Epithelial cell of esophagus (primary cell): ENCODE measurements around the gene INS.
"Not testable (repeated sequence)": the region's sequence is repeated elsewhere in the genome, so short reads cannot be mapped to it uniquely, and the experiment has no call there.

Source experiments
- DNase-seq: peaks from one replicate; pipeline ENCODE4 v3.0.0; 2010; ENCODE audit warnings: low read depth
- H3K4me3 ChIP-seq: 2 replicates; pipeline ENCODE4 v1.5.1; 2011; ENCODE audit warnings: mild to moderate bottlenecking, low read length, control low read depth
- TF ChIP-seq, protein P1 (sequence below): IDR thresholded peaks from 2 replicates; pipeline ENCODE4 v1.5.1; 2011; ENCODE audit warnings: low read depth, mild to moderate bottlenecking, low read length, control low read depth, inconsistent platforms; ENCODE audit not compliant: insufficient read depth; ENCODE audit errors: missing control alignments

The INS gene

DNA sequence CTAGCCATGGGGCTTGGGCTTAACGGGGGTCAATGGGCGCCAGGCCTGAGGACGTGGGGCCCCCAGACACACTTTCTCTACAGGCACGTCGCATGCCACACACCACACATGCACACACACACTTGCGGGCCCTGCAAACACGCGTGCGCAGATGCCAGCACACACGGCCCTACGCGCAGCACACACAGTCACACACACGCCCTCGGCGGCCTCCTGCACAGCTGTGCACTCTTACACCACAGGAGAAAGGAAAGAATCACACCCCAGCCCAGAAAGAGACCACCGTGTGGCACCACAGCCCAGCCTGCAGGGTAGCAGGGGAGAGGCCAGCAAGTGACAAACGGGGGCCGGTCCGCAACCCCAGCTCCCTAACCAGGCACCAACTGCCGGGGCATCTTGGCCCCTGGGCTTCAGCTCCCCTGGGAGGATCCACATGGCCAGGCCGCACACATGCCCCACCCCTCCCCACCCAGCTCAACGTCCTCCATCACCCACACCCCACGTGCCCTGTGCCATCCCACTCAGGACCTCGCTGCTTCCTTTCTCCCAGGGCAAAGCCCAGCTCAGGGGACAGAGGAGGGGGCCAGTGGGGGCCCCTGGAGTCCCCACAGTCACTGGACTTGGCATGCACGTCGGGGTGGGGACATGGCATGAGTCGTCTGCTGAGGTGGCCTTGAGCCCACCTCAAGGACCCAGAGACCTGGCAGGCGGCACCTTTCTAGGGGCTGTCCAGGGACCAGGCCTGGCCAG is 36.9 kb upstream of the INS start:
- DNase-seq: no peak
- TF ChIP-seq, protein P1, sequence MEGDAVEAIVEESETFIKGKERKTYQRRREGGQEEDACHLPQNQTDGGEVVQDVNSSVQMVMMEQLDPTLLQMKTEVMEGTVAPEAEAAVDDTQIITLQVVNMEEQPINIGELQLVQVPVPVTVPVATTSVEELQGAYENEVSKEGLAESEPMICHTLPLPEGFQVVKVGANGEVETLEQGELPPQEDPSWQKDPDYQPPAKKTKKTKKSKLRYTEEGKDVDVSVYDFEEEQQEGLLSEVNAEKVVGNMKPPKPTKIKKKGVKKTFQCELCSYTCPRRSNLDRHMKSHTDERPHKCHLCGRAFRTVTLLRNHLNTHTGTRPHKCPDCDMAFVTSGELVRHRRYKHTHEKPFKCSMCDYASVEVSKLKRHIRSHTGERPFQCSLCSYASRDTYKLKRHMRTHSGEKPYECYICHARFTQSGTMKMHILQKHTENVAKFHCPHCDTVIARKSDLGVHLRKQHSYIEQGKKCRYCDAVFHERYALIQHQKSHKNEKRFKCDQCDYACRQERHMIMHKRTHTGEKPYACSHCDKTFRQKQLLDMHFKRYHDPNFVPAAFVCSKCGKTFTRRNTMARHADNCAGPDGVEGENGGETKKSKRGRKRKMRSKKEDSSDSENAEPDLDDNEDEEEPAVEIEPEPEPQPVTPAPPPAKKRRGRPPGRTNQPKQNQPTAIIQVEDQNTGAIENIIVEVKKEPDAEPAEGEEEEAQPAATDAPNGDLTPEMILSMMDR: no peak
- H3K4me3 ChIP-seq: no peak overlapping the region

DNA sequence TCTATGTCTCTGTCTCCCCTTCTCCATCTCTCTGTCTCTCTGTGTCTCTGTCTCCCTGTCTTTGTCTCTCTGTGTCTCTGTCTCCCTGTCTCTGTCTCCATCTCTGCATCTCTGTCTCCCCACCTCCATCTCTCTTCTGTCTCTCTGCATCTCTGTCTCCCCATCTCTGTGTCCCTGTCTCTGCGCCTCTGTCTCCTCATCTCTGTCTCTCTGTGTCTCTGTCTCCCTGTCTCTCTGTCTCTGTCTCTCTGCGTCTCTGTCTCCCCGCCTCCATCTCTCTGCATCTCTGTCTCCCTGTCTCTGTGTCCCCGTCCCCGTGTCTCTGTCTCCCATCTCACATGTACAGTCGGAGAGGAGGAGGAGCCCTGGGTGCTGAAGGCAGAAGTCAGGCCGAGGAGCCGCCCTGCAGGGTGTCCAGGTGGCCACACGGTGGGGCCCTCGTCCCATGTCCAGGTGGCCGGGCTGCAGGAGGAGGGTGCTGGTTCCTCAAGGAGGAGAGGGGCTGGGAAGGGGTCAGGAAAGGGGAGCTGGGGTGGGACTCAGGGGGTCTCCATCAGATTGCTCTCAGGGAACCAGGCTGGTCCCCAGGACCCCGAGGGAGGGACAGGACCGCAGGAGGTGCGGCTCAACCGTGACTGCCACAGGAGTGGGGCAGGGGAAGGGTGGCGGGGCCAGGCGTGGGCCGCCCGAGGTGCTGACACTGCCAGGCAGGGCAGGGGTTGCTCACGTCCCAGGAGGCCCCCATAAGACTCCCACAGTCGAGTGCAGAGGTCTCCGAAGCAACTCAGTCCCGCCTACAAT is 36.2 kb upstream of the INS start:
- no peak overlapping the region for H3K4me3 ChIP-seq
- DNase-seq: peak; percentile 78
- TF ChIP-seq, protein P1: peak; percentile 90

DNA sequence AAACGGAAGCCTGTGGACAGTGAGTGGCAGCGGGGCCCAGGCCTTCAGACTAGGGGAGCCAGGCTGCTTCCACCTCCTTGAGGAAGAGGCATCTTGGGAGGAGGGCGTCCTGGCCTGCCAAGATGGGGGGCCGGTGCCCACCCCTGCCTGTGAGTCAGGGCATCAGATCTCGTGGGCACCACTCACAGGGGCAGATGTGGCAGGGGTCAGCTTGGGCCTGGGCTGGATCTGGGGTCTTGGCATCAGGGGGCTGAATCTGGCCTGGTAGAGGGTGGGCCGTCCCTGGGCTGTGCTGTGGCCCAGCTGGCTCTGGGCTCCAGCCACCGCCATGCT is 34.7 kb upstream of the INS start:
- no peak for DNase-seq
- TF ChIP-seq, protein P1: no peak
- no peak overlapping the region for H3K4me3 ChIP-seq

DNA sequence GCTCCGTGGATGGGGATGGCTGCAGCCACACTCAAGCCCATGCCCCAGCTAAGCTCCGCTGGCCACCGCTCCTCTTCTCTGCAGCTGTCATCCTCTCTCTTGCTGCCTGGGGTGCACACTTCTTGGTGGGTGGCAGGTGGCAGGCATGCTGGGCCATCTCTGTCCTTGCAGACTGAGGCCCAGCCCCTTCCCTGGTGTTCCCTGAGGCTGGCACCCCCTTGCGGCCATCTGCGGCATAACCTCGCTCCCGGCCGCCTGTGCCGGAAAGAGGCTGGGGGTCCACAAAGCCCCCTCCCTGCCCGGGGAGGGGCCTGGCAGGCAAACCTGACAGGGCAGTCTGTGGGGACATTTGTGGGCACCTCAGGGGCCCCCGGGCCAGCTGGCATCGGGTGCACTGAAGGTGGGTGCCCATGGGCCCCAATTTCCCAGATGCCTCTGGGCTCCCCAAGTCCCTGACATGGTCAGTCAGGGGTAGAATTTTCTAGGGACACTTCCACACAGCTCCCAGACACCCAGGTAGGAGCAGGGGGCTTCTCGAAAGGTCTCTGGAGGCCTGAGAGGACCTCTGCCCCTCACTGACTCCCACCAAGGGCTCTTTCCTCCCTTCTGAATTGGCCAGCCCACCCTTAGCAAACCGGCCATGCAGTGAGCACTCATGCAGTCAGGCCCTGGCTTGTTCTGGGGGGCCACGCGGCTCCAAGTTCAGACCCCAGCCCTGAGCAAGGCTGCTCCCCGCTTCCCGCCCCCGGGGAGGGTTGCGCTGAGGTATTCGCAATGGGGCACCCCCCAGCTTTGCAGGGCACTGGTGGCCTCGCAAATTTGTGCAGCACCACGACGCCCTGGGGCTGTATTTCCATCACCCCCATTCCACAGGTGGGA is 34.1 kb upstream of the INS start:
- TF ChIP-seq, protein P1: peak; percentile 89
- H3K4me3 ChIP-seq: no peak overlapping the region
- DNase-seq: peak; percentile 36

DNA sequence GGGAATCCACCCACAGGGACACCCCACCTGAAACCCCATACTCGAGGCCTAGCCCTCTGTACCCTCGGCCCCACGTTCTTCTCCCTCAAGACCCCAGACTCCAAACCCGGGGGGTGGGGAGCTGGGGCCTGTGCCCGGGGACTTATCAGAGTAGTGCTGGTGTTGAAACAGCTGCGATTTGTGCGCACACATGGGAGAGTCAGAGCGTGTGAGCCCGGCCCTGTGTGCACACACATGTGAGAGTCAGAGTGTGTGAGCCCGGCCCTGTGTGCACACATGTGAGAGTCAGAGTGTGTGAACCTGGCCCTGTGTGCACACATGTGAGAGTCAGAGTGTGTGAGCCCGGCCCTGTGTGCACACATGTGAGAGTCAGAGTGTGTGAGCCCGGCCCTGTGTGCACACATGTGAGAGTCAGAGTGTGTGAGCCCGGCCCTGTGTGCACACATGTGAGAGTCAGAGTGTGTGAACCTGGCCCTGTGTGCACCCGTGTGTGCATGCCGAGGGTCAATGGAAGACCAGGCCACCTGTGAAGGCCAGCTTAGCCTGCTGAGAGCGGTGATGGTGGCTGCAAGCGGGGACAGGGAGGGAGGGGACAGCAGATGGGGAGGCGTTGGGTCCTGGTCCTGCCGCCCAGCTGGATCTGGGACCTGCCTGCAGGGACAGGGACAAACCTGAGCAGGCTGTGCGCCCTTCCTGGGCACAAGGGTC is 33.0 kb upstream of the INS start:
- not testable (repeated sequence) for H3K4me3 ChIP-seq, DNase-seq

DNA sequence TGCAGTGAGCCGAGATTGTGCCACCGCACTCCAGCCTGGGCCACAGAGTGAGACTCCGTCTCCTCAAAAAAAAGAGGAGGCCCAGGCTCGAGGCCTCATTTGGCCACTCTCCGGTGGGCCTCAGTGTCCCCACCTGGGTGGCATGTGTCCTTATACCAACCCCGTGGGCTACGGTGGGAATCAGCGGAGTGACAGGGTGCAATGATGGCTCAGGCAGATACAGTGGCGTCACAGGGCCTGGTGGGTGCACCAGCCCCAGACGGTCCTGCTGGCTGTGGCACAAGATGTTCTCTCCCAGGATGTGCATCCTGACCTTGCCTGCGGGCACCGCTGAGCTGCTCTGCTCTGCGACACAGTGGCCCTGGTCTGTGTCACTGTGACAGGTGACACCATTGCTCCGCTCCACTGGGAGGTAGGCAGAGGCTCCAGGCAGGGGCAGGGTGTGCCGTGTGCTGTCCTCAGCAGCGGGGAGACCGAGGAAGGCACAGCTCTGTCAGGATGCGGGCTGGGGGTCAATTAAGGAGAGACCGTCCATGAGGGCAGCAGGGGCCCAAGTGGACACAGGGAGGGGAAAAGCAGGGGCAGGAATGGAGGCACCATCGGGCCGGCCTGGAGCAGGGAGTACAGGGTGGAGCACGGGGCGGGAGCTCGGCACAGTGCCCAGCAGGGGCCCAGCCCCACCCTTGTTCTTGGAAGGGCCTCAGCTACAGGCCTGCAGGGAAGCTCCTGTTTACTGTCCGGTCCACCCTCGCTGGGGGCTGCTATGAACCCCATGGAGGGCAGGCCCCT is 32.3 kb upstream of the INS start:
- no peak overlapping the region for H3K4me3 ChIP-seq
- DNase-seq: no peak
- TF ChIP-seq, protein P1: no peak
